ENCODE measurements around the gene DNAJA3.

Gene DNAJA3

GRCh38 chr16:4481526-4481925 is 55.9 kb downstream of the DNAJA3 start:
- no peak for DNase-seq

GRCh38 chr16:4481963-4482362 is 56.3 kb downstream of the DNAJA3 start:
- DNase-seq = no peak

GRCh38 chr16:4486126-4486893 is 60.6 kb downstream of the DNAJA3 start:
- DNase-seq = no peak

GRCh38 chr16:4487955-4488498 is 62.4 kb downstream of the DNAJA3 start:
- no peak for DNase-seq

GRCh38 chr16:4488499-4488967 is 62.9 kb downstream of the DNAJA3 start:
- no peak for DNase-seq

- DNase-seq = no peak
Observed at GRCh38 chr16:4489030-4489429, 63.4 kb downstream of the DNAJA3 start.

- no peak for DNase-seq
Observed at GRCh38 chr16:4491898-4492297, 66.2 kb downstream of the DNAJA3 start.

GRCh38 chr16:4494746-4495490 is 69.2 kb downstream of the DNAJA3 start:
- DNase-seq = no peak

- DNase-seq = no peak
Observed at GRCh38 chr16:4495766-4496165, 70.1 kb downstream of the DNAJA3 start.

- no peak for DNase-seq
Observed at GRCh38 chr16:4496305-4496704, 70.6 kb downstream of the DNAJA3 start.

- no peak for DNase-seq
Observed at GRCh38 chr16:4498546-4499195, 73.0 kb downstream of the DNAJA3 start.

GRCh38 chr16:4499196-4499555 is 73.5 kb downstream of the DNAJA3 start:
- DNase-seq = no peak

- no peak for DNase-seq
Observed at GRCh38 chr16:4500272-4500671, 74.6 kb downstream of the DNAJA3 start.

- no peak for DNase-seq
Observed at GRCh38 chr16:4501071-4501478, 75.4 kb downstream of the DNAJA3 start.

- DNase-seq = peak; percentile 76
Observed at GRCh38 chr16:4505356-4506147, 79.9 kb downstream of the DNAJA3 start.

Data from activated T-cell treated with anti-CD3 and anti-CD28 coated beads, Interleukin-2, amount 50 U/mL, for 1 hour (primary cell).